ENCODE results near the gene ILDR2.

ILDR2 gene

GRCh38 chr1:166978821-166979220 lies 3.5 kb upstream of the ILDR2 start:
- DNase-seq (ENCODE audit: low spot score), result no peak
- H2AFZ ChIP-seq (ENCODE audit: low read length), result no peak overlapping the region
- H3K4me2 ChIP-seq (ENCODE audit: insufficient read depth, low read length, poor library complexity, severe bottlenecking), result no peak overlapping the region
- no peak overlapping the region for H2BK12ac ChIP-seq (ENCODE audit: low read length)
- no peaks in the 10 kb centered on the region for H3K36me3 ChIP-seq (replicated peaks in 1 of 2; ENCODE audit: control insufficient read depth in 2 of 2, insufficient read depth in 2 of 2, low read length in 2 of 2)
- no peak overlapping the region for H3K14ac ChIP-seq (ENCODE audit: low read length)
- no peak overlapping the region for H3K4ac ChIP-seq (ENCODE audit: low read length)
- no peak overlapping the region for H2BK15ac ChIP-seq (ENCODE audit: low read length)
- H3K27me3 ChIP-seq (ENCODE audit: control insufficient read depth in 3 of 3, insufficient read depth in 3 of 3, low read depth in 1 of 3, low read length in 3 of 3), result peaks cover 0 to 8% (median 7%) of the 10 kb centered on the region in 3 experiments
- H4K8ac ChIP-seq (ENCODE audit: low read depth, low read length), result no peak overlapping the region
- H3K4me3 ChIP-seq (ENCODE audit: low read length in 2 of 2), result no peak overlapping the region
- no peak overlapping the region for H3K18ac ChIP-seq (ENCODE audit: low read length)
- no peaks in the 10 kb centered on the region for H3K79me1 ChIP-seq (ENCODE audit: low read depth, low read length)
- no peaks in the 10 kb centered on the region for H3K9me3 ChIP-seq (replicated peaks in 1 of 2; ENCODE audit: control insufficient read depth in 2 of 2, insufficient read depth in 1 of 2, low read depth in 1 of 2, low read length in 2 of 2)
- no peak overlapping the region for H3K23ac ChIP-seq (ENCODE audit: low read depth, low read length, poor library complexity)
- no peak overlapping the region for H3K9ac ChIP-seq (ENCODE audit: low read depth, low read length, poor library complexity)
- H2AK5ac ChIP-seq (ENCODE audit: low read depth, low read length), result no peak overlapping the region
- no peak overlapping the region for H2BK120ac ChIP-seq (ENCODE audit: low read depth, low read length)
- no peak overlapping the region for H3K27ac ChIP-seq (replicated peaks; ENCODE audit: low read length)
- WGBS, 2 donors (ENCODE audit: extremely low coverage in 2 of 2, insufficient read length in 2 of 2, insufficient replicate concordance in 1 of 2), result no CpG with 5 or more reads among the region's 1 CpG
- no peak overlapping the region for H4K91ac ChIP-seq (ENCODE audit: low read depth, low read length, poor library complexity)
- H2BK5ac ChIP-seq (ENCODE audit: low read length), result no peak overlapping the region
- peaks cover 7 to 15% of the 10 kb centered on the region in 2 donors for H3K4me1 ChIP-seq (ENCODE audit: control insufficient read depth in 2 of 2, insufficient read depth in 1 of 2, low read depth in 1 of 2, low read length in 2 of 2)

GRCh38 chr1:166977951-166978350 lies 2.6 kb upstream of the ILDR2 start:
- H3K27me3 ChIP-seq (ENCODE audit: control insufficient read depth in 3 of 3, insufficient read depth in 3 of 3, low read depth in 1 of 3, low read length in 3 of 3), result peaks cover 0 to 8% (median 7%) of the 10 kb centered on the region in 3 experiments
- H3K4me2 ChIP-seq (ENCODE audit: insufficient read depth, low read length, poor library complexity, severe bottlenecking), result no peak overlapping the region

GRCh38 chr1:166974647-166975345 lies 544 bp downstream of the ILDR2 start:
- Histone ChIP-seq H3K4me1 (ENCODE audit: control insufficient read depth in 2 of 2, insufficient read depth in 1 of 2, low read depth in 1 of 2, low read length in 2 of 2) (peaks cover 20 to 31% of the 10 kb centered on the region in 2 donors), H3K9ac (ENCODE audit: low read depth, low read length, poor library complexity) (peak overlapping the region; percentile 79), H2AFZ (ENCODE audit: low read length) (peak overlapping the region; percentile 92), H3K4me3 (ENCODE audit: low read length in 2 of 2) (peak overlapping the region; percentile 70 to 85), H3K4me2 (ENCODE audit: insufficient read depth, low read length, poor library complexity, severe bottlenecking) (peak overlapping the region; percentile 81), H2BK120ac (ENCODE audit: low read depth, low read length) (no peak overlapping the region), H2BK15ac (ENCODE audit: low read length) (no peak overlapping the region), H3K14ac (ENCODE audit: low read length) (no peak overlapping the region), H2AK5ac (ENCODE audit: low read depth, low read length) (no peak overlapping the region), H3K23ac (ENCODE audit: low read depth, low read length, poor library complexity) (no peak overlapping the region), H3K9me3 (replicated peaks in 1 of 2; ENCODE audit: control insufficient read depth in 2 of 2, insufficient read depth in 1 of 2, low read depth in 1 of 2, low read length in 2 of 2) (no peaks in the 10 kb centered on the region), H3K79me1 (ENCODE audit: low read depth, low read length) (no peaks in the 10 kb centered on the region), H3K36me3 (replicated peaks in 1 of 2; ENCODE audit: control insufficient read depth in 2 of 2, insufficient read depth in 2 of 2, low read length in 2 of 2) (no peaks in the 10 kb centered on the region), H2BK12ac (ENCODE audit: low read length) (no peak overlapping the region), H3K4ac (ENCODE audit: low read length) (no peak overlapping the region), H2BK5ac (ENCODE audit: low read length) (no peak overlapping the region), H3K27ac (replicated peaks; ENCODE audit: low read length) (peak overlapping the region; percentile 20), H3K27me3 (ENCODE audit: control insufficient read depth in 3 of 3, insufficient read depth in 3 of 3, low read depth in 1 of 3, low read length in 3 of 3) (peaks cover 0 to 8% (median 7%) of the 10 kb centered on the region in 3 experiments), H3K18ac (ENCODE audit: low read length) (no peak overlapping the region), H4K91ac (ENCODE audit: low read depth, low read length, poor library complexity) (no peak overlapping the region), H4K8ac (ENCODE audit: low read depth, low read length) (no peak overlapping the region)
- DNase-seq (ENCODE audit: low spot score), result no peak
- WGBS, 2 donors (ENCODE audit: extremely low coverage in 2 of 2, insufficient read length in 2 of 2, insufficient replicate concordance in 1 of 2), result no CpG with 5 or more reads among the region's 17 CpGs

More at GRCh38 chr1:166977951-166978350, 2.6 kb upstream of the ILDR2 start:
- no peak overlapping the region for H2BK120ac ChIP-seq (ENCODE audit: low read depth, low read length)
- H3K9ac ChIP-seq (ENCODE audit: low read depth, low read length, poor library complexity), result no peak overlapping the region
- no peak for DNase-seq (ENCODE audit: low spot score)
- H2BK15ac ChIP-seq (ENCODE audit: low read length), result no peak overlapping the region
- no peak overlapping the region for H3K4ac ChIP-seq (ENCODE audit: low read length)
- no CpG with 5 or more reads among the region's 2 CpGs for WGBS, 2 donors (ENCODE audit: extremely low coverage in 2 of 2, insufficient read length in 2 of 2, insufficient replicate concordance in 1 of 2)
- H3K4me3 ChIP-seq (ENCODE audit: low read length in 2 of 2), result no peak overlapping the region
- no peak overlapping the region for H4K91ac ChIP-seq (ENCODE audit: low read depth, low read length, poor library complexity)
- H3K36me3 ChIP-seq (replicated peaks in 1 of 2; ENCODE audit: control insufficient read depth in 2 of 2, insufficient read depth in 2 of 2, low read length in 2 of 2), result no peaks in the 10 kb centered on the region
- H3K27ac ChIP-seq (replicated peaks; ENCODE audit: low read length), result no peak overlapping the region
- H2AK5ac ChIP-seq (ENCODE audit: low read depth, low read length), result no peak overlapping the region
- H3K18ac ChIP-seq (ENCODE audit: low read length), result no peak overlapping the region
- no peak overlapping the region for H3K14ac ChIP-seq (ENCODE audit: low read length)
- H3K9me3 ChIP-seq (replicated peaks in 1 of 2; ENCODE audit: control insufficient read depth in 2 of 2, insufficient read depth in 1 of 2, low read depth in 1 of 2, low read length in 2 of 2), result no peaks in the 10 kb centered on the region
- no peak overlapping the region for H2BK5ac ChIP-seq (ENCODE audit: low read length)
- no peak overlapping the region for H3K23ac ChIP-seq (ENCODE audit: low read depth, low read length, poor library complexity)
- no peak overlapping the region for H4K8ac ChIP-seq (ENCODE audit: low read depth, low read length)
- H2BK12ac ChIP-seq (ENCODE audit: low read length), result no peak overlapping the region
- H2AFZ ChIP-seq (ENCODE audit: low read length), result no peak overlapping the region
- H3K79me1 ChIP-seq (ENCODE audit: low read depth, low read length), result no peaks in the 10 kb centered on the region
- H3K4me1 ChIP-seq (ENCODE audit: control insufficient read depth in 2 of 2, insufficient read depth in 1 of 2, low read depth in 1 of 2, low read length in 2 of 2), result peaks cover 12 to 22% of the 10 kb centered on the region in 2 donors

- Histone ChIP-seq H3K23ac (ENCODE audit: low read depth, low read length, poor library complexity) (no peak overlapping the region), H2AK5ac (ENCODE audit: low read depth, low read length) (no peak overlapping the region), H2AFZ (ENCODE audit: low read length) (peak overlapping the region; percentile 62), H3K9ac (ENCODE audit: low read depth, low read length, poor library complexity) (no peak overlapping the region), H3K4me1 (ENCODE audit: control insufficient read depth in 2 of 2, insufficient read depth in 1 of 2, low read depth in 1 of 2, low read length in 2 of 2) (peaks cover 20 to 31% of the 10 kb centered on the region in 2 donors), H3K9me3 (replicated peaks in 1 of 2; ENCODE audit: control insufficient read depth in 2 of 2, insufficient read depth in 1 of 2, low read depth in 1 of 2, low read length in 2 of 2) (no peaks in the 10 kb centered on the region), H4K8ac (ENCODE audit: low read depth, low read length) (no peak overlapping the region), H3K36me3 (replicated peaks in 1 of 2; ENCODE audit: control insufficient read depth in 2 of 2, insufficient read depth in 2 of 2, low read length in 2 of 2) (no peaks in the 10 kb centered on the region), H3K18ac (ENCODE audit: low read length) (no peak overlapping the region), H3K4me3 (ENCODE audit: low read length in 2 of 2) (no peak overlapping the region), H3K27me3 (ENCODE audit: control insufficient read depth in 3 of 3, insufficient read depth in 3 of 3, low read depth in 1 of 3, low read length in 3 of 3) (peaks cover 0 to 8% (median 4%) of the 10 kb centered on the region in 3 experiments), H2BK12ac (ENCODE audit: low read length) (no peak overlapping the region), H2BK120ac (ENCODE audit: low read depth, low read length) (no peak overlapping the region), H2BK15ac (ENCODE audit: low read length) (no peak overlapping the region), H3K27ac (replicated peaks; ENCODE audit: low read length) (peak overlapping the region; percentile 54), H2BK5ac (ENCODE audit: low read length) (no peak overlapping the region), H3K79me1 (ENCODE audit: low read depth, low read length) (no peaks in the 10 kb centered on the region), H3K14ac (ENCODE audit: low read length) (no peak overlapping the region), H4K91ac (ENCODE audit: low read depth, low read length, poor library complexity) (no peak overlapping the region), H3K4ac (ENCODE audit: low read length) (no peak overlapping the region), H3K4me2 (ENCODE audit: insufficient read depth, low read length, poor library complexity, severe bottlenecking) (peak overlapping the region; percentile 38)
- DNase-seq (ENCODE audit: low spot score), result no peak
- WGBS, 2 donors (ENCODE audit: extremely low coverage in 2 of 2, insufficient read length in 2 of 2, insufficient replicate concordance in 1 of 2), result no CpG with 5 or more reads among the region's 2 CpGs
Measured at GRCh38 chr1:166972826-166973225, 2.5 kb downstream of the ILDR2 start.

Data from neuronal stem cell (in vitro differentiated cells).